Lower leg skin (tissue), 3 donors: ENCODE results near the gene UCHL1.

ENCODE experiments used
- POLR2A ChIP-seq, 2 donors: fragments of 450-650 bp; IDR thresholded peaks; one replicate each; pipeline ENCODE4 v1.6.1; 2016 to 2017; ENCODE audit warnings: antibody characterized with exemption in 2 of 2, mild to moderate bottlenecking in 1 of 2, moderate library complexity in 1 of 2
- TF ChIP-seq, protein P1 (sequence below), 3 donors: fragments of 450-650 bp; IDR thresholded peaks; one replicate each; pipeline ENCODE4 v1.5.1; 2016; ENCODE audit warnings: antibody characterized with exemption in 3 of 3, mild to moderate bottlenecking in 3 of 3, moderate library complexity in 2 of 3

DNA sequence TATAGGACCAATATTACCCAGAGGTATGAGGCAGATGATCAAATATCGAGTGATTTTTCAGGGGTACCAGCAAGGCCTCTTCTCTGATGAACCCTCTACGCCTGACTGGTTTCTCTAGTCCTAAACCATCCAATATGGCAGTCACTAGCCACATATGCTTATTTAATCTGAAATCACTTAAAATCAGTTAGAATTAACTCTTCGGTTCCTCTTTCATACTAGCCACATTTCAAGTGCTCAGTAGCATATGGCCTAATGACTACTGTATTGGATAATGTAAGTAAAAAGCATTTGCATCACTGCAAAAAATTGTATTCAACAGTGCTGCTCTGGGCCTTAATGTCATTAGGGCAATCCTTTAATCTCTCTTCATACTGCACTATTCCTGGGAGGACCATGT is 38.0 kb upstream of the UCHL1 start:
- TF ChIP-seq, protein P1, sequence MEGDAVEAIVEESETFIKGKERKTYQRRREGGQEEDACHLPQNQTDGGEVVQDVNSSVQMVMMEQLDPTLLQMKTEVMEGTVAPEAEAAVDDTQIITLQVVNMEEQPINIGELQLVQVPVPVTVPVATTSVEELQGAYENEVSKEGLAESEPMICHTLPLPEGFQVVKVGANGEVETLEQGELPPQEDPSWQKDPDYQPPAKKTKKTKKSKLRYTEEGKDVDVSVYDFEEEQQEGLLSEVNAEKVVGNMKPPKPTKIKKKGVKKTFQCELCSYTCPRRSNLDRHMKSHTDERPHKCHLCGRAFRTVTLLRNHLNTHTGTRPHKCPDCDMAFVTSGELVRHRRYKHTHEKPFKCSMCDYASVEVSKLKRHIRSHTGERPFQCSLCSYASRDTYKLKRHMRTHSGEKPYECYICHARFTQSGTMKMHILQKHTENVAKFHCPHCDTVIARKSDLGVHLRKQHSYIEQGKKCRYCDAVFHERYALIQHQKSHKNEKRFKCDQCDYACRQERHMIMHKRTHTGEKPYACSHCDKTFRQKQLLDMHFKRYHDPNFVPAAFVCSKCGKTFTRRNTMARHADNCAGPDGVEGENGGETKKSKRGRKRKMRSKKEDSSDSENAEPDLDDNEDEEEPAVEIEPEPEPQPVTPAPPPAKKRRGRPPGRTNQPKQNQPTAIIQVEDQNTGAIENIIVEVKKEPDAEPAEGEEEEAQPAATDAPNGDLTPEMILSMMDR (IDR thresholded peaks at IDR 0.05), result no peak
- no peak for TF ChIP-seq POLR2A (IDR thresholded peaks at IDR 0.05)
